ENCODE results near the gene CAMK2N1.
"Not testable (repeated sequence)": the region's sequence is repeated elsewhere in the genome, so short reads cannot be mapped to it uniquely, and the experiment has no call there.

CAMK2N1 gene

DNA sequence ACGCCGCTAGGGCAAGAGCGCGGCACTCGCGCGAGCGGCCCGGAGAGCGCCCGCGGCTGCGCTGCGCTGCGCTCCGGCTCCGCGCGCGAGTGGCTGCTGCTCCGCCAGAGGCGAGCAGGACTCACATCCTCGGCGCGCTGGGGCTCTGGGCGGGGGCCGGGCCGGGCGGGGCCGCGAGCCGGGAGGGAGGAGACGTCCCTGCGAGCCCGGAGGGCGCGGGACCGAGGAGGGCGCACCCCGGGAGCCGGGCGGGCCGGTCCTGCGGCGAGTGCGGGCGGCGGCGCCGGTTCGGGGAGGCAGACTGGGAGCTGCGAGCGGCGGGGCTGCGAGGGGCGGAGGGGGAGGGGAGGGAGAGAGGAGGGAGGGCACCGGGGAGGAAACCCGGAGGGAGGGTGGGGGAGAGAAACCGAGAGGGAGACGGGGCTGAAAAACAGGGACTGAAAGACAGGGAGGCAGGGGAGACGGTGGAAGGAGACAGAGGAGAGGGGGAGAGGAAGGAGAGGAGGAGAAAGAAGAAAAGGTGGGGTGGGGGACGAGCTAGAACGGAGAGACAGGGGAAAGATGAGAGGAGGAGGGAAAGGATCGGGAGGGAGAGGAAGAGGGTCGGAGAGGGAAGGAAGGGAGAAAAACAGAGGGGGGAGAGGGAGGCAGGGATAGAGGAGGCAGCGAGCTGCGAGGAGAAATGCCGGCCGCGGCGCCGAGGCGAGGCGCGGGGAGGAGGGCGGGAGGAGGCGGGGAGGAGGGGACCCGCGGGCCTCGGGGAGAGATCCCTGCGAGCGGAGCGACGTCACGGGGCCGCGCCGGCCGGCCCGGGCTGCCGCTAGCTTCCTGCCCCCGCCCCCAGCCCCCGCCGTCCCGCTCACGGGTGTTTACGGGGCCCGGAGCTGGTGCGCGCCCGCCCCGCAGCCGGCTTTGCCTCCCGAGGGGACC lies at the start of gene CAMK2N1:
Gene CAMK2N1 (minus strand): TSS at position 684 of the 930 bp plus-strand sequence. CDS start 831 bp downstream, outside the sequence.
- peak; percentile 63 to 95 (median 88) for DNase-seq
- intact Hi-C loops (cut with DNase I): loop anchor here (5.0 kb wide), 1 partner anchor 263 kb away; no protein-coding TSS in a partner anchor

DNA sequence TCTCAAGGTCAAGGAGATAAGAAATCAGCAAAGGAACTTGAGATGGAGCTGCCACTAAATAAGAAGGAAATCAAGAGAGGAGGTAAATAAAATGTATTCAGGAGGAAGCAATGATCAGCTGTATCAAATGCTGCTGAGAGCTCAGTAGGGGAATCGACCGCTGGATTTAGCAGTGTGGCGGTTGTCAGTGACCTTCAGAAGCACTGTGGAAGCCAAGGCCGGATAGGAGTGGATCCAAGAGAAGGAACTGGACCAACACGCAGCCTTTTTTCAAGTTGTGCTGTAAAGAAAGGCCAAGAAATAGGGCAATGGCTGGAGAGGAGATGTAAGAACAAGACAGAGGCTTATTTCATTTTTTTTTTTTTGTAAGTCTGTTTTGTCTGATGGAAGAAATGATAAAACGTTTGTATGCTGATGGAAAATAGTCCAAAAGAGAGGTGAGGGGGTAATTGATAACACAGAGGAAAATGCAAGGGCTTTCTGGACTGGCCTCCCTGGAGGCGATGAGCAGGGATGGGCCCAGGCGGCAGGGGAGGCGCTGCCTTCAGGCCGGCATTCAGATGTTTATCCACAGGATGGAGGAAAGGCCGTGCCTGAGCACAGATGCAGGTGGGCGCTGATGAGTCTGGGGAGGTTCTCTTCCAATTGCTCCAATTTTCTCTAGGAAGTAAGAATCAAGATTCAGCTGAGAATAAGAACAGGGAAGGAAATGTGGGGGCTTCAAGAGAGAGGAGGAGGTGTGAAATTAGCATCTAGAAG lies 48.8 kb upstream of the CAMK2N1 start:
- intact Hi-C loops (cut with DNase I): no loop called here

GRCh38 chr1:20533635-20534034 lies 47.6 kb upstream of the CAMK2N1 start:
- DNase-seq: no peak

More for the DNA sequence above, 48.8 kb upstream of the CAMK2N1 start:
- peak in 7 of 42 donors; percentile 15 to 48 (median 29) for DNase-seq

GRCh38 chr1:20530901-20531300 lies 44.9 kb upstream of the CAMK2N1 start:
- peak in 22 of 42 donors; percentile 12 to 76 (median 42) for DNase-seq
- intact Hi-C loops (cut with DNase I): no loop called here

More at GRCh38 chr1:20533635-20534034, 47.6 kb upstream of the CAMK2N1 start:
- intact Hi-C loops (cut with DNase I): no loop called here

DNA sequence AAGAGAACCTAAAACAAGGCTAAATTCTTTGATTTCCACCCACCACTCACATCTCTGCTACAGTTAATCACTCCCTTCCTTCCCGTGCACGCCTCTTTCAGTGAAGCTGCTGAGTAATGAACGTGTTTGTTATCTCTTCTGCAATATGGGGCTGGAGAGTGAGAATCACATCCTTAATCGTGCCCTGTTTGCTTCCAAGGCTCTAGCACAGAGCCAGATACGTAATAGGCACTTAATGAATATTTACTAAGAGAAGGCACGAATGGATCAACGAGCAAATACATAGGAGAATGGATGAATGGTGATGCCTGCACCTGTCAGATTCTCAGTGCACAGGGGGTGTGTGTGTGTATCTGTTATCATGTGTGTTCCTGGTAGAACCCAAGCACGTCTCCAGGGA lies 44.3 kb upstream of the CAMK2N1 start:
- DNase-seq: peak in 19 of 42 donors; percentile 12 to 71 (median 33)
- intact Hi-C loops (cut with DNase I): no loop called here

- no peak for DNase-seq
- intact Hi-C loops (cut with DNase I): no loop called here
Measured at GRCh38 chr1:20528221-20528620, 42.2 kb upstream of the CAMK2N1 start.

DNA sequence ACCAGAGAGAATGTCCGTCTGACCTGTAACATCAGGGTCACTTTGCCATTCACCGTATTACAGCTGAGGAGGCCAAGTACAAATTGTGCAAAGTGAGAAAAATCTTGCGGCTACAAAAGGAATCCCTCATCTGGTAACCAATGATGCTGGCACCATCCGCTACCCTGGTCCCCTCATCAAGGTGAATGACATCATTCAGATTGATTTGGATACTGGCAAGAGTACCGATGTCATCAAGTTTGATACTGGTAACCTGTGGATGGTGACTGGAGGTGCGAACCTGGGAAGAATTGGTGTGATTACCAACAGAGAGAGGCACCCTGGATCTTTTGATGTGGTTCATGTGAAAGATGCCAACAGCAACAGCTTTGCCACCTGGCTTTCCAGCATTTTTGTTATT lies 40.3 kb upstream of the CAMK2N1 start:
- intact Hi-C loops (cut with DNase I): no loop called here
- DNase-seq: no peak

DNA sequence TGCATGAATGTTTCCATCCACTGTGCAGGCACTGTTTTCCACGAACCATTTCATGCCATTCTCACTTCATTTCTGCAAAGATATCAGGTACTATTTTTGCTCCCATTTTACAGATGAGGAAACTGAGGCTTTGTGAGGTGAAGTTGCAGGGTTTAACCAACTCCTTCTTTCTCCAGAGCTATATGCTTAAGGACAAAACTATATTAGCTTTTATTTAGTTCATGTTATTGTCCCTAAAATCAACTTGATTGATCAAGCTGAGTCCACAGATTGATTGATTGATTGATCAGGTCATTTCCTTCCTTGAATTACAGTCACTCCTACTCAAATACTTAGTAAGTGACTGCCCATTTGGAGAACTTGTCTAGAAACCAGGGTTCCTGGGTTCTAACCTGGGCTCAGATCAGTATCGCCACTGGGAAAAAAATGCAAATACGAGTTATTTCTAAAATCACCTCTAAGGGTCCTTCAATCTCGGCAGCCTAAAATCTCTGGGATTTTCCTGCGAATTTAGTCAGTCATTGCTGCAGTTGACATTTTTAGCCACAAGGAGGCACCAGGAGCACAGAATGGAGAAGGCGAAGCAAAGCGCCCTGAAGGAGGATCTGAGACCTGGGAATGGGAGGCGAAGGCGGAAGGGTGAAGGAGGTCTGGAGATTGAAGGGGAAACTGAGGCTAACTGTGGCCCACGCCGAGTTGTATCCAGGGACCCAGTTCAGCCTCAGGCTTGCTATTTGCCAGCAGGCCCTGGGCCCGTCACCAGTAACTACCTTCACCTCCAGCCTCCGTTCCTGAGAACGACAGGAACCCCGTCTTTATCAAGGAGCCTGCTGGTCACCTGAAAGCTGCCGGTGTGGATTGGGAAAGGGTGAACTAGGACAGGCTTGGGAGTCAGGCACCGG lies 36.2 kb upstream of the CAMK2N1 start:
- intact Hi-C loops (cut with DNase I): loop anchor here (5.0 kb wide), 1 partner anchor 110 kb away; the partner anchor contains the start of gene PINK1

DNA sequence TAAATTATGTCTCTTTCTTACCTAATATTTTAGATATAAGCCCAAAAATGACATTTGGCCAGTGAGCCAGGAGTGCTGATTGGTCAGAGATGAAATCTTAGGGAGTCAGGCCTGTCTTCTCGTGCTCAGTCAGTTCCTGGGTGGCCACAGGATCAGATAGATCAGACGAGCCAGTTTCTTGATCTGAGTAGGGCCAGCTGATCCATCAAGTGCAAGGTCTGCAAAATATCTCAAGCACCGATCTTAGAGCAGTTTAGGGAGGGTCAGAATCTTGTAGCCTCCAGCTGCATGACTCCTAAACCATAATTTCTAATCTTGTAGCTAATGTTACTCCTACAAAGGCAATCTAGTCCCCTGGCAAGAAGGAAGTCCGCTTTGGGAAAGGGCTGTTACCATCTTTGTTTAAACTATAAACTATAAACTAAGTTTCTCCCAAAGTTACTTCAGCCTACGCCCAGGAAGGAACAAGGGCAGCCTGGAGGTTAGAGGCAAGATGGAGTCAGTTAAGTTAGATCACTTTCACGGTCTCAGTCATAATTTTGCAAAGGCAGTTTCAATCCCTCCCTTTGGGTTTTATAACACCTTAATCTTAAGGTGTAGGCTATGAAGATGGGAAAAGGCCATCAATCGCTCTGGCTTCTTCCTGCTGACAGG lies 33.7 kb upstream of the CAMK2N1 start:
- intact Hi-C loops (cut with DNase I): loop anchor here (5.0 kb wide), 1 partner anchor 113 kb away; the partner anchor contains the start of gene PINK1
- not testable (repeated sequence) for DNase-seq

More for the DNA sequence above, 36.2 kb upstream of the CAMK2N1 start:
- DNase-seq: peak; percentile 30 to 91 (median 78)

GRCh38 chr1:20511518-20512428 lies 25.8 kb upstream of the CAMK2N1 start:
- intact Hi-C loops (cut with DNase I): no loop called here
- DNase-seq: no peak

GRCh38 chr1:20508411-20508771 lies 22.4 kb upstream of the CAMK2N1 start:
- intact Hi-C loops (cut with DNase I): no loop called here
- no peak for DNase-seq

DNA sequence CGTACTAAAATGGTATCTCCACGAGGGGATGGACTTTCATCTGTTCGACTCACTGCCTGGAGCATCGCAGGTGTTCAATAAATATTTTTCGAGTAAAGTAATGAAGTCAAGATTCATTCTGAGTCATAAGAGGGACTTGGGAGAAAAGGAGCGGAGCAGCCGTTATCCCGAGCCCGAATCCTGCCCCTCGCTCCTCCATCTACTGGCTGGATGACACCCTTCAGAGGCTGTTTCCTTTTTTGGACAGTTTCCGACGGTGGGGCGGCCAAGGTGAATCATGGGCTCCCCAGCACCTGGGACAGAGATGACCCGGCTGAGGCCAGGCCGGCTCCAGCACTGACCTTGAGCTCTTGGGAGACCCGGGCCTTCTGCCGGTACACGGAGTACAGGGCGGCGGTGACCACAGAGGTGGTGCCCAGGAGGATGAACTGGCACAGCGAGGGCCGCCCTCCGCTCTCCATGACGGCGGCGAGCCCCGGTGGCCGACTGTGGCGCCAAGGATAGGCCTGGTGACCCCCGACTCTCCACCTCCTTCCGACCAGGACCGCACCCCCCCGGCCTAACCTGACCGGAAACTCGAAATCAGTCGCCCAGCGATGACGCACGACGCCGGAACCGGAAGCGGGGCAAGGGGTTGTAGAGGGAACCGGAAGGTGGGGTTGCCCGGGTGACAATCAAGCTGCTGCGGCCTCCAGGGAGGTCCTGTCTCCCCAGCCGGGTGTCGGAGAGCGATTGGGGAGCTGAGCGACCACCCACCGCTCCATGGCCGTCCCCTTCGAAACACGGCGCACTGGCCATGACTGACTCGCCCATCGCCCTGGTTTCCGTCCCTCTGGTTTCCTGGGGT lies 21.8 kb upstream of the CAMK2N1 start, which contains the start of gene MUL1:
Gene MUL1 (minus strand): TSS at position 588 of the 847 bp plus-strand sequence. CDS start 127 bp downstream, at position 461.
- intact Hi-C loops (cut with DNase I): no loop called here

GRCh38 chr1:20507248-20507563 lies 21.2 kb upstream of the CAMK2N1 start:
- intact Hi-C loops (cut with DNase I): no loop called here

More for the DNA sequence above, 21.8 kb upstream of the CAMK2N1 start, which contains the start of gene MUL1:
- DNase-seq: peak; percentile 91 to 99 (median 97)

DNA sequence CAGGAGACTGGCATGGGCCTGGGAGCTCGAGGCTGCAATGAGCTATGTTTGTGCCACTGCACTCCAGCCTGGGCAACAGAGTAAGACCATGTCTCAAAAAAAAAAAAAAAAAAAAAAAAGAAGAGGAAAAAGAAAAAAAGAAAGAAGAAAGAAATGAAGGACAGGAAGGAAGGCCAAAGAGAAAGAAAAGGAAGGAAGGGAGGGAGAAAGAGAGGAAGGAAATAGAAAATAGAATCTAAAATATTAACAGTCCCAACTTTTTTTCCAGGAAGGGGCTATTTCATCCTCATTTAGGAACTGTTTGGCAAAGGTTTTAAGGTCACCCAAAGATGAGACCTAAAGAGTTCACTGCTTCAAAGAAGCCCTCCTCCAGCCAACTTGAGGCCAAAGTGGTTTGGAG lies 19.5 kb upstream of the CAMK2N1 start:
- intact Hi-C loops (cut with DNase I): no loop called here
- no peak for DNase-seq

More at GRCh38 chr1:20507248-20507563, 21.2 kb upstream of the CAMK2N1 start:
- DNase-seq: no peak

DNA sequence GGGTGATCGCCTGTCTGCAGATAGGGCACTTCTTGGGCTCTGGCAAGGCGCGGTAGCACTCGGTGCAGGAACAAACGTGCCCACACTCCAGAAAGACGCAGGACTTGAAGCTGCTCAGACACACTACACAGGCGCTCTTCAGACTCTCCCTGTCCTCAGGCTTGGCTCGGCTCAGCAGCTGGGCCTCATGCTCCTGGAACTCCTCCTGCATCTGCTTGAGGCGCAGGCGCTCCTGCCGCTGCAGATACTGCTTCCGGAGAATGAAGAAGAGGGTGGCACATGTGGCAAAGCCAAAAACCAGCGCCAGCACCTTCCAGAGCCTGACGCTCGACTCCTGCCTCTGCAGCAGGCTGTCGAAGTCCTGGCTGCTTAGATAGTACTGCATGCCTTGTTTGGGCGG lies 14.7 kb upstream of the CAMK2N1 start:
- no peak for DNase-seq
- intact Hi-C loops (cut with DNase I): no loop called here

DNA sequence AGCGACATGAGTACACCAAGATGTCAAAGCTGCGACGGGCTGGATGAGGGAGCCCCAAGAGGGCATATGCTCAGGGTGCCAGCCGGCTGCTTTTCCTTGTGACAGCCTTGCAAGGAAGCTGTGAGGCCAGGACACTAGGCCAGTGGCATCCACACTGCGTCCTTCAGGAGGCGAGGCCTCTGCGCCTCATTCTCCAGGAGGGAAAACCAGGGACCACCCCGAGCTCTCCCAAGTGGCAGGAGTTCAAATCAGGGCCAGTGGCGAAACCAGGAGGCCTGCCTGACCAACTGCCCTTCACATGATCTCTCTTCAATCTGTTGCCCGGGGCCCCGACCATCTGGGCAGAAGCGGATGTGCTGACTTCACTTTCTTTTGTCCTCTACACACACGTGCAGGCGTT lies 13.7 kb upstream of the CAMK2N1 start:
- intact Hi-C loops (cut with DNase I): loop anchor here (5.0 to 10.0 kb wide), 3 partner anchors 65 to 585 kb away; no protein-coding TSS in a partner anchor
- DNase-seq: no peak
